Measurements from ENCODE around the gene TNRC6A.
"Not testable (repeated sequence)": the region's sequence is repeated elsewhere in the genome, so short reads cannot be mapped to it uniquely, and the experiment has no call there.

The TNRC6A gene

DNA sequence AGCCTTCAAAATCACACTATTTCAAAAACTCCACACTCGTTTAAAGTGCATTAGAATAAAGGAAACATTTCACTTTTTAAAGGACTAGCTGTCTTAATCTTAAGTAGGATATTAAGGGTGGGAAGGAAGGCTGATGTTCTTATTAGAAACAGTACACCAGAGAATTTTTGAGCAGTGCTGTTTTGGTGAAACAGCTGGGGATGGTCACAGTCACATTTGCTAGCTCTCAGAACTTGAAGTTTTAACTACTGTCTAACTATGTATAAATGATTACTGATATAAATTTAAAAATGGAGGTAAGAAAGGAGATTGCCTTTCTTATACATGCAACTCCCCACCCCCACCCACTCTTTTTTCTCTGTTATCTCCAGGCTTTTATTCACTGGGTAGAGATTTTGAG lies 77.8 kb downstream of the TNRC6A start:
- POLR2A ChIA-PET: no interaction called here
- TF ChIP-seq, protein P1, sequence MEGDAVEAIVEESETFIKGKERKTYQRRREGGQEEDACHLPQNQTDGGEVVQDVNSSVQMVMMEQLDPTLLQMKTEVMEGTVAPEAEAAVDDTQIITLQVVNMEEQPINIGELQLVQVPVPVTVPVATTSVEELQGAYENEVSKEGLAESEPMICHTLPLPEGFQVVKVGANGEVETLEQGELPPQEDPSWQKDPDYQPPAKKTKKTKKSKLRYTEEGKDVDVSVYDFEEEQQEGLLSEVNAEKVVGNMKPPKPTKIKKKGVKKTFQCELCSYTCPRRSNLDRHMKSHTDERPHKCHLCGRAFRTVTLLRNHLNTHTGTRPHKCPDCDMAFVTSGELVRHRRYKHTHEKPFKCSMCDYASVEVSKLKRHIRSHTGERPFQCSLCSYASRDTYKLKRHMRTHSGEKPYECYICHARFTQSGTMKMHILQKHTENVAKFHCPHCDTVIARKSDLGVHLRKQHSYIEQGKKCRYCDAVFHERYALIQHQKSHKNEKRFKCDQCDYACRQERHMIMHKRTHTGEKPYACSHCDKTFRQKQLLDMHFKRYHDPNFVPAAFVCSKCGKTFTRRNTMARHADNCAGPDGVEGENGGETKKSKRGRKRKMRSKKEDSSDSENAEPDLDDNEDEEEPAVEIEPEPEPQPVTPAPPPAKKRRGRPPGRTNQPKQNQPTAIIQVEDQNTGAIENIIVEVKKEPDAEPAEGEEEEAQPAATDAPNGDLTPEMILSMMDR (IDR thresholded peaks at IDR 0.05; ENCODE audit: control extremely low read depth, extremely low read depth, low read depth, missing control alignments): no peak
- CTCF ChIA-PET: interaction anchor here (1.1 kb wide), 1 partner anchor 13 kb away, joined by 3 read pairs; no protein-coding TSS in a partner anchor
- DNase-seq (ENCODE audit: extremely low spot score): no peak

DNA sequence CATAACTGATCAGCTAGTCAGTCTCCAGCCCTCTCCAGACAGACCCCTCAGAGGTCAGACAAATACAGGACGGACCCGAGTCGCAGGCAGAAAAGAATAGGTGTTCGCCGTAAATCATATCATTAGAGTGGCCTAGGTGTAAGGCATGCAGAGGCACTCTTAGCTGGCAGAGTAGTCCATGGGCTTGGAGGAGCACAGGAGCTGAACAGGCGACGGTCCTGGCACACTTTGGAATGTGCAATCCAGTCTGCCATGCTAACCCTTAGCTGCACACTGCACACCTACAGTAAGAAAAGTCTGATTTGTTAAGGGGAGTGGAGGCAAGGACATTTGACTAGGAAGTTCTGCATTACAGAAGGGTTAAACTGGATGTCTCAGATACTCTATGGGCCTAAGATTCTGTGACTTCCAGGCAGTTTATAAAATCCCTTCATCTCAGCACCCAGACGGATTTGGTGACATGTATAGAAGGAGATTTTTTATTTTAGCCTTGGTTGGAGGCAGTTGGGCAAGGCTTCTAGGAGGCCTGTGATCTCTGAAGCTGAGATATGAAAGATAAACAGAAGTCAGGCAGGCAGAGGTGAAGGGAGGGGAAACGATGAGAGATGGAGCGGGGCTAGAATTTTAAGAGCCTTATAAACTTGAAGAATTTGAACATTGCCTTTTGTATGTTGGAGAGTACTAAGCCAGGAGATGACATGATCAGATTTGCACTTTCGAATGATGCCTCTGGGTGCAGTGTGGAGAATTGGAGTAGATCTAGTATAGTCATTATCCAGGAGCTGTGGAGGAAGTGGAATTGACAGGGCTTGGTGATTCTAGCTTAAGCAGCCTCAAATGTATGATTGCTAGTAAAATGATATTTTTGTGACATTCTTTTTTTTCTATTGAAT lies 81.7 kb downstream of the TNRC6A start:
- CTCF ChIA-PET: no interaction called here
- TF ChIP-seq, protein P1 (IDR thresholded peaks at IDR 0.05; ENCODE audit: control extremely low read depth, extremely low read depth, low read depth, missing control alignments): no peak
- POLR2A ChIA-PET: no interaction called here
- DNase-seq (ENCODE audit: extremely low spot score): no peak

DNA sequence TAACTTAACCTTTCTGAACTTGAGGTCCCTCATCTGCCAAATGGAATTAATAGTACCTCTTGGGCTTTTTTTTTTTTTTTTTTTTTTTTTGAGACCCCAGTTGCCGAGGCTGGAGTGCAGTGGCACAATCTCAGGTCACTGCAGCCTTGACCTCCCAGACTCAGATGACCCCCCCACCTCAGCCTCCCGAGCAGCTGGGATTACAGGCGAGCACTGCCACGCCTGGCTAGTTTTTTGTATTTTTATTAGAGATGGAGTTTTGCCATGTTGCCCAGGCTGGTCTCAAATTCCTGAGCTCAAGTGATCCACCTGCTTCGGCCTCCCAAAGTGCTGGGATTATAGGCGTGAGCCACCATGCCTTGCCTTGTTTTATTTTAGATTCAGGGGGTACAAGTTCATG lies 83.4 kb downstream of the TNRC6A start:
- DNase-seq (ENCODE audit: extremely low spot score); POLR2A ChIA-PET: not testable (repeated sequence)
- CTCF ChIA-PET: interaction anchor here (0.8 to 2.8 kb wide), 4 partner anchors 11 to 17 kb away, joined by 3 to 10 read pairs (median 4); no protein-coding TSS in a partner anchor

DNA sequence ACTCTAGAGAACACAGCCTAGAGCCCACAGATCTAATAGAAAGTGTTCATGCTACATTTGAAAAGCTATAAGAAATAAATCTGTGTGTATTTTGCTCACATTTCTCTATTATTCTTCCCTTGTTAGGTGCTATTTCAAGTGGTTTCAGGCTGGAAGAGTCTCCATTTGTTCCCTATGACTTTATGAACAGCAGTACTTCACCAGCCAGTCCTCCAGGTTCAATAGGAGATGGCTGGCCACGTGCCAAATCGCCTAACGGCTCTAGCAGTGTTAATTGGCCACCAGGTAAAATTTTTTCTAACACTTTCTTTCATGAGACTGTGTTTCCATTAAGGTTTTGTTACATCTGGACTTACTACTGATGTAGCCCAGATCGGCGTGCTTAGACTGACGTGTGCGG lies 85.6 kb downstream of the TNRC6A start:
- CTCF ChIA-PET: interaction anchor here (2.8 kb wide), 1 partner anchor 19 kb away, joined by 10 read pairs; no protein-coding TSS in a partner anchor
- POLR2A ChIA-PET: no interaction called here
- TF ChIP-seq, protein P1 (IDR thresholded peaks at IDR 0.05; ENCODE audit: control extremely low read depth, extremely low read depth, low read depth, missing control alignments): no peak
- DNase-seq (ENCODE audit: extremely low spot score): no peak

DNA sequence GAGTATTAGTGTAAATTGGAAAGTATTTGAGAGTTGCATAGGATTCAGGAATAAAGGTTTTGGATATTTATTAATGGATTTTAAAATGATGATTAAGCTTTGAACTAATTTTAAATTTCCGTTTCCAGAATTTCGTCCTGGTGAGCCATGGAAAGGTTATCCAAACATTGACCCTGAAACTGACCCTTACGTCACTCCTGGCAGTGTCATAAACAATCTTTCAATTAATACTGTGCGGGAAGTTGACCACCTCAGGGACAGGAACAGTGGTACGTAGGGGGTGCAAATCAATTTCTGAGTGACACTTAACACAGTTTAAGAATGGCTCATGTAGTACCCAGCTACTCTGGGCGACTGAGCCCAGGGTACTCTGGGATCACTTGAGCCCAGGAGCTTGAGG lies 87.2 kb downstream of the TNRC6A start:
- POLR2A ChIA-PET: no interaction called here
- TF ChIP-seq, protein P1 (IDR thresholded peaks at IDR 0.05; ENCODE audit: control extremely low read depth, extremely low read depth, low read depth, missing control alignments): no peak
- CTCF ChIA-PET: interaction anchor here (1.4 kb wide), 1 partner anchor 9 kb away, joined by 5 read pairs; no protein-coding TSS in a partner anchor
- DNase-seq (ENCODE audit: extremely low spot score): no peak

DNA sequence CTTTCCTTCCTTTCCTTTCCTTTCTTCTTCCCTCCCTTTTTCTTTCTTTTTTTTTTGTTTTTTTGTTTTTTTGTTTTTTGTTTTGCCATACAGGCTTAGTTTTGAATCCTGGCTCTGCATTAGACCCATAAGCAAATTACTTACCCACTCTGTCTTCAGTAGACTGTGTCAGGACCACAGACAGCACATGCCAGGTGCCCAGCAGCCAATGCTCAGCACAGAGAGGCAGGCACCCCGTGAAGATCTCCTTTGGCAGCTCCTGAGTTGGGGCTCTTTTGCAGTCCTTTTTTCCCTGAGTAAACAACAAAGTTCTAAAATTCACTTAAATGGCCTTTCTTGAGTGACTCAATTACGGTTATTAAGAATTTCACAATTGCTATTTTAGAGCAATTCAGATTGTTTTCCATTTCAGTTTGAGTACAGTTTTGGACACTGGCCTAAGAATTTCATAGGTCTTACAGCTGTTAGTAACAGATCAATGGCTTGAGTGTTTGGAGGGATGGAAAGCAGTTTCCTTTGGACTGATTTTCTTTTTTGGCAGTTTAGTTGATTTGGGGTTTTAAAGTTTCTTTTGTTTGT lies 90.1 kb downstream of the TNRC6A start:
- CTCF ChIA-PET: no interaction called here
- TF ChIP-seq, protein P1 (IDR thresholded peaks at IDR 0.05; ENCODE audit: control extremely low read depth, extremely low read depth, low read depth, missing control alignments): no peak

DNA sequence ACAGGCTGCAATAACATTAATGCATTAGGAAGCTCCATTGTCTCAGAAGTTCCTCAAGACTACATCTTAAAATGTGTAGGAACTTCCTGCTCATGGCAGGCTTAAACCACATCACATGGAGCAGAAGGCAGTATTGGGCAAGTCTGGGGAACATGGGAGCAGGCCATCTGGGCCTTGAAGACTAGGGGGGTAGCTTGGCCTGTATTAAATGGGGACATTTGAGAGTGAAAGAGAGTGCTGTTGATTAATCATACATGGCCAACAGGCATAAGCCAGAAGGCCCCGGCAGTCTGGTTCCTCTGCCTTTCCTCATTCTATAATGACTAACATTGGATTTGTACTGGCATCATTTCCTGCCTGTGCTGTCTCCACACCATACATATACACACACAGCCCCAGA lies 91.1 kb downstream of the TNRC6A start:
- POLR2A ChIA-PET: no interaction called here
- no peak for DNase-seq (ENCODE audit: extremely low spot score)
- TF ChIP-seq, protein P1 (IDR thresholded peaks at IDR 0.05; ENCODE audit: control extremely low read depth, extremely low read depth, low read depth, missing control alignments): no peak
- CTCF ChIA-PET: interaction anchor here (1.4 kb wide), 1 partner anchor 14 kb away, joined by 6 read pairs; no protein-coding TSS in a partner anchor

More for the DNA sequence above, 90.1 kb downstream of the TNRC6A start:
- DNase-seq (ENCODE audit: extremely low spot score): no peak
- POLR2A ChIA-PET: no interaction called here
